SJSA1 (cell line): ENCODE measurements around the gene TSR3. TPM values are rescaled to one million over a fixed set of nuclear protein-coding genes. Genes with fewer than 3 reads are reported as not detected.

Experiments
- DNase-seq, 2 experiments: peaks; one replicate each; pipeline ENCODE4 v3.0.0-alpha.2; 2015 to 2020; ENCODE audit warnings: low spot score in 2 of 2, low read depth in 1 of 2
- H3K27ac ChIP-seq: fragments of 250-450 bp; sonication (Bioruptor Pico); 2 replicates; pipeline ENCODE4 v1.5.1; 2020; ENCODE audit warnings: mild to moderate bottlenecking, moderate library complexity
- H3K27me3 ChIP-seq: fragments of 250-450 bp; sonication (Bioruptor Pico); replicated peaks from 2 replicates; pipeline ENCODE4 v1.5.1; 2020; ENCODE audit warnings: mild to moderate bottlenecking, moderate library complexity
- H3K36me3 ChIP-seq: fragments of 250-450 bp; sonication (Bioruptor Pico); 2 replicates; pipeline ENCODE4 v1.5.1; 2020; ENCODE audit warnings: mild to moderate bottlenecking
- H3K4me1 ChIP-seq: fragments of 250-450 bp; sonication (Bioruptor Pico); replicated peaks from 2 replicates; pipeline ENCODE4 v1.6.1; 2021; ENCODE audit warnings: mild to moderate bottlenecking
- H3K4me3 ChIP-seq: fragments of 250-450 bp; sonication (Bioruptor Pico); 2 replicates; pipeline ENCODE4 v1.5.1; 2020; ENCODE audit warnings: mild to moderate bottlenecking
- H3K9me3 ChIP-seq: fragments of 250-450 bp; sonication (Bioruptor Pico); replicated peaks from 2 replicates; pipeline ENCODE4 v1.5.1; 2020; ENCODE audit warnings: mild to moderate bottlenecking
- total RNA-seq: library from RNA; depleted of rRNA; stranded (reverse); fragments of >200 nt; shearing (Covaris generic); gene quantifications from 2 replicates; pipeline ENCODE4 v1.2.3, GENCODE V29; 2014

Gene TSR3
- total RNA-seq, 1 experiment from 2014 or later = 110 TPM

DNA sequence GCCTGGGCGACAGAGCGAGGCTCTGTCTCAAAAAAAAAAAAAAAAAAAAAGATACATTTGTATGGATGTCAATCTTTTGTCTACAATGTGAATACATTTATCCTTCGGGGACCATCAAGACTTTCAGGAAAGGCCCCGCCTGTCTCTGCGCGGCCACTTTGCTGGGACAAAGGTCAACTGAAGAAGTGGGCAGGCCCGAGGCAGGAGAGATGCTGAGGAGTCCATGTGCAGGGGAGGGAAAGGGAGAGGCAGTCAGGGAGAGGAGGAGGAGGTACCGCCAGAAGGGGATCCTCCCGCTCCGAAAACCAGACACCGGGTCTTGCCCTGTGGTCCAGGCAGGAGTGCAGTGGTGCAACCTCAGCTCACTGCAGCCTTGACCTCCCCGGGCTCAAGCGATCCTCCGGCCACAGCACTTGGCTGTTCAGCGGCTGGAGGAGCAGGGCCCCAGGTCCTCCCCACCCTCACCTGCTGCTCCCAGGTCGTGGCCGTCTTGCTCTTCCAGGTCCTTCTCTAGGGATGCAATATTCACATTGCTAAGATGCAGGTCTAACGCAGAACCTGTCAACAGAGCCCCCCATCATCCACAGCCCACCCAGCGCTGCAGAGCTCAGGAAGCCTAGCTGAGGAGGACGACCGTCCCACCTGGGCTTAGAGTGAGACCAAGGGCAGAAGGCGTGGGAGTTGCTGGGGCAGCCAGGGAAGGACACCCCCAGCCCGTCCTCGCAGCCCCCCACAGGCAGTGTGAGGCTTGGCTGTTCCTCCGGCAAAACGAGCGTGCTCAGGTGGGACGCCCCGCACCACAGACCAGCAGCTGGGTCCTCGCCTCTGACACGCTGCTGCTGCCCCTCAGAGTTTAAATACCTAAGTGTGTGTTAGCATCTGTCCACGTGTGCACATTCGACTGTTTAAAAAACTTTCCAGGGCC, 19.6 kb upstream of the TSR3 start:
- Histone ChIP-seq H3K36me3 (peaks cover 22% of the 10 kb centered on the region), H3K9me3 (no peaks in the 10 kb centered on the region), H3K4me1 (no peaks in the 10 kb centered on the region), H3K27me3 (no peaks in the 10 kb centered on the region), H3K4me3 (no peak overlapping the region), H3K27ac (no peak overlapping the region)
- no peak for DNase-seq

DNA sequence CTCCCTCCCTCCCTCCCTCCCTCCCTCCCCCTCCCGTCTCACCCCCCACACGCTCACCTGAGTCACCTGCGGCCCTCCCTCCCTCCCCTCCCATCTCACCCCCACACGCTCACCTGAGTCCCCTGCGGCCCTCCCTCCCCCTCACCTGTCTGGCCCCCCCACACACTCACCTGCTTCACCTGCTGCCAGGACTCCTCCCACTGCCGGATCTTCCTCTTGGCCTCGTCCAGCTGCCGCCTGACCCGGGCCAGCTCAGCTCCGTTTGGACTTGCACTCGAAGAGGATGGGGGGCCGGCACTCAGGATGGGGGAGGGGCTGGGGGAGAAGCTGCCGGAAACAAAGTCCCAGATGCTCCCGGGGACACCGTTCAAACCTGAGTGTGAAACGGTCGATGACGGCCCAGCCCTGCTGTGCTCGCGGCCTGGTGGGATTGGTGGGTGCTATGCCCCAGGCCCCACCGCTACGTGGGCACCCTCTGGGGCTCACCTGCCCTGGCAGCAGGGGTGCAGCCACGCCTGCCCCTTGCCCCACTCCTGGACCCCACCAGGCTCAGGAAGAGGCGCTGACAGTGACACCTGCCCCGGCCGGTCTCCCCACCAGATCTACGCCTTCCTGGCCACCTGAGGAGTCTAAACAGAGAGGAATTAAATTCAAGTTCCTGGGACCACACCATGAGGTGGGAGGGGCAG, 16.0 kb upstream of the TSR3 start:
- H3K36me3 ChIP-seq = peaks cover 48% of the 10 kb centered on the region
- no peaks in the 10 kb centered on the region for H3K27me3 ChIP-seq
- H3K9me3 ChIP-seq = no peaks in the 10 kb centered on the region
- no peak overlapping the region for H3K4me3 ChIP-seq
- no peaks in the 10 kb centered on the region for H3K4me1 ChIP-seq
- no peak for DNase-seq
- no peak overlapping the region for H3K27ac ChIP-seq

DNA sequence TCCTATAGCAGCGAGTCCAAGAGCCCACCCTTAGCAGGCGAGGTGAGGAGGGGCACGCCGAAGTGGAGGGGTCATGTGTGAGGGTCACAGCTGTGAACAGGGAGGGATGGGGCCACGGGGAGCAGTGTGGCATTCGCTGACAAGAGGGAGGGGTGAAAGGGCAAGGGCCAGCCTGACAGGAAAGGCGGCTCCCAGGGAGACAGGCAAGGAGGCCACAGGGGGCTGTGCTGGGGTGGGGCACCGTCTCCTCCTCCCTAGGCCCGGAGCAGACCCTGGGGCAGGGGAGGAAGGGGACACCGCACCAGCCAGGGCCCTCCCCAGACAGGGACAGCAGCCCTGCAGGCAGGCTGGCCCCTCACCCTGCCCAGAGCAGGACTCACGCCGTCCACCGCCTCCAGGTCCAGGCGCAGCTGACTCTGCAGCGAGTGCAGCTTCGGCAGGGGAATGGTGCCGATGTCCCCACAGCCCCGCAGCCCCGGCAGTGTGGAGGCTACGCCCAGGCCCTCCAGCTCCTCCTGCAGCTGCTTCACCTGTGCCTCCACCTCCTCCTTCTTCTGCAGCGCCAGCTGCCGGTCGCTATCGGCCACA, 15.1 kb upstream of the TSR3 start:
- Histone ChIP-seq H3K4me1 (no peaks in the 10 kb centered on the region), H3K27ac (no peak overlapping the region), H3K27me3 (no peaks in the 10 kb centered on the region), H3K36me3 (peaks cover 56% of the 10 kb centered on the region), H3K9me3 (no peaks in the 10 kb centered on the region), H3K4me3 (no peak overlapping the region)
- no peak for DNase-seq

DNA sequence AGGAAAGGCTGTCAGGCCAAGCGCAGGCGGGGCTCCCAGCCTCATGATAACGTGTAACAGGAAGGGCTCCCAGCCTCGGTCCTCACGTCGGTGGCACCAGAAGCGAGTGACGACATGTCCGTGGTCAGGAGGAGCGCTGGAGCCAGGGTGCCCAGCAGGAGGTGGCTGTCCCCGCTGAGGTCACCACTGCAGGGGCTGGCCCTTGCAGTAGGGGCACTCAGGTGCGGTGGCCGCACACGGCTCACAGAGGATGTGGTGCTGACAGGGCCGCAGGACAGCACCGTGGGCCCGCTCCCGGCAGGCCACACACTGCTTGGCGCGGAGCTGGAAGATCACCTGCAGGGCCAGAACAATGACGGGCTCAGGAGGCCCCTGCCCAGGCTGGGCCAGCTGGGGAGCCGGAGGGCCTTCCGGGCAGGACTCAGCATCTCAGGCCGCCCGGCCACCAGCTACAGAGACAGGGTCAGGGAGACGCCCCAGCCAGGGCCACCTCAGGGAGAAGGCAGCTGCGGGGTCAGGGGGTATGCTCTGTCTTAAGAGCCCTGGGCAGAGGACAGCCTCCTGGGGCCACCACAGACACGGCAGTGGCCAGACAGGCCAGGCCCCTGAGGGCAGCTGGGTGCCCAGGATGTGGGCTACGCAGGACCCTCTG, 14.5 kb upstream of the TSR3 start:
- Histone ChIP-seq H3K4me1 (no peaks in the 10 kb centered on the region), H3K27me3 (no peaks in the 10 kb centered on the region), H3K9me3 (no peaks in the 10 kb centered on the region), H3K27ac (no peak overlapping the region), H3K4me3 (no peak overlapping the region), H3K36me3 (peaks cover 60% of the 10 kb centered on the region)
- DNase-seq = no peak

DNA sequence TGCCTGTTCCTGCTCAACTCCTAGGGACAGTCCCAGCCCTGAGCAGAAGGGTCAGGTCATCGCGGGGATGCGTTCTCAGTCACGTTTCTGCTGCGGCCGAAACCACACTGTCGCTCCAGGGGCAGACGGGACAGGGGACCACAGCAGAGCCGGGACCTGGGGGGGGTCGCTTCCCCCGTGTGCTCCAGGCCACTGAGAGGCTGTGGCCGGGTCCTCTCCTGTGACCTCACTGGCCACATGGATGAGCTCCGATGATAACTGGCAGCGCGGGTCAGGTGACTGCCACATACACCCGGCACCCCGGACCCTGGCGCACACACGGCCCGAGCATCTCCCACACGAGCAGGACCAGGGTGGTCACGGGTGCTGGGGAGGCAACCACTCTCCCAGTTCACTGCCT, 12.8 kb upstream of the TSR3 start:
- no peak for DNase-seq
- no peak overlapping the region for H3K27ac ChIP-seq
- peaks cover 59% of the 10 kb centered on the region for H3K36me3 ChIP-seq
- no peaks in the 10 kb centered on the region for H3K4me1 ChIP-seq
- H3K4me3 ChIP-seq = no peak overlapping the region
- no peaks in the 10 kb centered on the region for H3K27me3 ChIP-seq
- no peaks in the 10 kb centered on the region for H3K9me3 ChIP-seq

DNA sequence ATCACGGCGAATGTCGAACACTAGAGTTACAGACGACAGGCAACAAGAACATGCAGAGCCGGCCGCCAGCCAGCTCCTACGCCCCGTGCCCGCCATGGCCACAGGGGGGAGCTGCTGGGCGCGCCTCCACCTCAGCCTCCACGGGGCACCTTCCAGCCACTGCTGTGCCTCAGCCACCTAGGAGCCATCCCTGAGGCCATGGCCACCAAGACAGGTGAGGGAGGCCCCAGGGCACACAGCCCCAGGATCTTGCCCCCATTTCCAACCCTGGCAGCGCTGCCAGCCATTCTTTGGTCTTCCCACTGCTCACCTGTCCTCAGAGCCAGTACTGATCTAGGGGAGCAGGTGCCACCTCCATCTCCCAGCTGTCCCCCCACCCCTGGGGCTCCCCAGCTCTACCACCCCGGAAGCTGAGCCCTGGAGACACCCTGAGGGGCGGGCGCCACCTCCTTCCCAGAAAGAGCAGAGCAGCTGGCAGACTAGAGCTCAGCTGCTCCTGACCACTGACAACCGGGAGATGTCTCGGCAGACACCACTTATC, 11.9 kb upstream of the TSR3 start:
- Histone ChIP-seq H3K4me1 (no peaks in the 10 kb centered on the region), H3K9me3 (no peaks in the 10 kb centered on the region), H3K27me3 (no peaks in the 10 kb centered on the region), H3K27ac (no peak overlapping the region), H3K36me3 (peaks cover 58% of the 10 kb centered on the region), H3K4me3 (no peak overlapping the region)
- no peak for DNase-seq

DNA sequence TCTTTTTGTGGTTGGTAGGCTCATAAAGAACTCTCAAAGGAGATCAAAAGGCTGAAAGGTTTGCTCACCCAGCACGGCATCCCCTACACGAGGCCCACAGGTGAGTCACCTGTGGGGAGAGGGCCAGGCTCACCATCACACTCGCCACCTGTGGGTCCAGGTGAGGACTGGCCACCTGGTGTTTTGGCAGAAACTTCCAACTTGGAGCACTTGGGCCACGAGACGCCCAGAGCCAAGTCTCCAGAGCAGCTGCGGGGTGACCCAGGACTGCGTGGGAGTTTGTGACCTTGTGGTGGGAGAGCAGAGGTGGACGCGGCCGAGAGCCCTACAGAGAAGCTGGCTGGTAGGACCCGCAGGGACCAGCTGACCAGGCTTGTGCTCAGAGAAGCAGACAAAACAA, 11.1 kb upstream of the TSR3 start:
- Histone ChIP-seq H3K9me3 (no peaks in the 10 kb centered on the region), H3K36me3 (peaks cover 55% of the 10 kb centered on the region), H3K4me1 (peaks cover 2% of the 10 kb centered on the region; the same call in 1 of the 2 replicates), H3K27ac (no peak overlapping the region), H3K4me3 (no peak overlapping the region), H3K27me3 (no peaks in the 10 kb centered on the region)
- DNase-seq = no peak

DNA sequence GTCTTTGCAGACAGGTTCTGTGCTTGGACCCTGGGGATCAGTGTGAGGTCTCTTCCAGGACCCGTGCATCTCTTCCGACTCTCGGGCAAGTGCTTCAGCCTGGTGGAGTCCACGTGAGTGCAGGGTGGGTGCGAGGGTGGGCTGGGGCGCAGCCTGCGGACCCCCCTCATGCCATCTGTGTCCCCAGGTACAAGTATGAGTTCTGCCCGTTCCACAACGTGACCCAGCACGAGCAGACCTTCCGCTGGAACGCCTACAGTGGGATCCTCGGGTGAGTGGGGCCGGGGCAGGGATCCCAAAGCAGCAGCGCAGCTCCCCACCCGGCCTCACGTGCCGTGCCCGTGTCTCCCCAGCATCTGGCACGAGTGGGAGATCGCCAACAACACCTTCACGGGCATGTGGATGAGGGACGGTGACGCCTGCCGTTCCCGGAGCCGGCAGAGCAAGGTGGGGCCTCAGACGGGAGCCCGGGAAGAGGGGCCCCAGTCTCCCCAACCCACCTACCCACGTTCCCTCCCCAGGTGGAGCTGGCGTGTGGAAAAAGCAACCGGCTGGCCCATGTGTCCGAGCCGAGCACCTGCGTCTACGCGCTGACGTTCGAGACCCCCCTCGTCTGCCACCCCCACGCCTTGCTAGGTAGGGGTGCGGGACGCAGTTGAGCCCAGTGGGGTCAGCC, 10.1 kb upstream of the TSR3 start:
- H3K27ac ChIP-seq = no peak overlapping the region
- H3K9me3 ChIP-seq = no peaks in the 10 kb centered on the region
- no peaks in the 10 kb centered on the region for H3K27me3 ChIP-seq
- peaks cover 52% of the 10 kb centered on the region for H3K36me3 ChIP-seq
- no peak for DNase-seq
- peaks cover 2% of the 10 kb centered on the region; the same call in 1 of the 2 replicates for H3K4me1 ChIP-seq
- H3K4me3 ChIP-seq = no peak overlapping the region

DNA sequence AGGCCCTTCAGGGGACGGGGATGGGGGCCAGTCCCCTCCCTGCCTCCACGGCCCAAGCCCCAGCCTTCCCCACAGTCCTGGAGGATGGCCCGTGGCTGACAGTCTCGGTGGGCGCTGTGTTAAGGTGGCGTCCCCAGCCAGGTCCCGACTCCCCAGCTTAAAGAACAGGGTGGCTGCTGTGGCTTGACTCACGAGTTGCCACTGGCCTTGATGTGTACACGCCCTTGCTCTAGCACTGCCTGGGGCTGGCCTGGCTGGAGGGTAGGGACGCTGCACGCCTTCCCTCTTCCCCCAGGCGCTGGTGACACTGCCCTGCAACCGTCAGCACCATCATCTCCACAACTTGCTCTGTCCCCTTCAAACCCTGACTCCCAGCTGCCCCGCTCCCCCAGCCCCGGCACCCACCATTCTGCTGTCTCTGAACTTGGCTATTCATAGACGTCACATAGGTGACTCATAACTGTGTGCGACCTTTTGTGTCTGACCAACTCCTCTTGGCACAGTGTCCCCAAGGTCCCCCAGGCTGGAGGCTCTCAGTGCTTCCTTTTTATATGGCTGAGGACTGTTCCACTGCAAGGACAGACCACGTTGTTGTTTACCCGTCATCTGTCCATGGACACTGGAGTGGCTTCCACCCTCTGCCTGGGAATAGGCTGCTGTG, 6.4 kb upstream of the TSR3 start:
- DNase-seq = no peak
- H3K9me3 ChIP-seq = no peaks in the 10 kb centered on the region
- no peak overlapping the region for H3K27ac ChIP-seq
- no peaks in the 10 kb centered on the region for H3K27me3 ChIP-seq
- H3K36me3 ChIP-seq = peaks cover 26% of the 10 kb centered on the region
- peaks cover 4% of the 10 kb centered on the region for H3K4me1 ChIP-seq
- no peak overlapping the region for H3K4me3 ChIP-seq

DNA sequence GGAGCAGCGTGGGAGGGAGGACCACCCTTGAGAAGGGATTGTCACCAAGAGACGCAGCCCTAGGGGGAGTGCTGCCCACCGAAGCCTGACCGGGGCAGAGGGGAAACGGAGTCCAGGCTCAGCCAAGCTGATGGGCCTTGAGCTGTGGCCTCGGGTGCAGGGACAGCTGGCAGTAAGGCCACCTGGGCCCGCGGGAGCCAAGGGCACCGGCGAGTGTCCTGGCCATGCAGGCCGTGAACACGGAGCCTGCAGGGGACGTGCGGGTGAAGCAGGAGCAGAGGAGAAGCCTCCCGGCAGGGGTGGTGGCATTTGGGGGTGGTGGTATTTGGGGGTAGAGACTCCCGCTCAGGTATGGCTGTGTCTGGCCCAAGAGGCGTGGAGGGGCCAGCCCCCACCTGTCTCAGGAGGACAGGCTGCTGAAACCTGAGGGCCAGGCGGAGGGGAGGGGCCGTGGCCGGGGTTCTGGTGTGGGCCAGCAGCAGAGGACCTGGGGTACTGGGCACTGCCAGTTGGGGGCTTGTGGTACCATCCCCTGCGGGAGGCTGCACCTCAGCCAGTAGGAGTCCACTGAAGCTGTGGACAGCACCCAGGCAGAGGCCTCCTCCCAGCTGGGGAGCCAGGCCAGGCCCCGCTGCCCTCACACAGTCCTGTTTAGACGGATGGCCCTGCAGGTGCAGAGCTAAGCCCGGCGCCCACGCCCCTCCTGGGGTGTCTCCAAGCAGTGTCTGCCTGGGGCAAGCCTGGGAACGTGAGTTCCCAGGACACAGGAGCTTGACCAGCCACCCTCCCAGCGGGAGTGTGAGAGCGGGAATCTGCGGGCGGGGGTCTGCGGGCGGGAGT, 4.6 kb upstream of the TSR3 start:
- Histone ChIP-seq H3K4me1 (peaks cover 19% of the 10 kb centered on the region), H3K4me3 (no peak overlapping the region), H3K36me3 (peaks cover 19% of the 10 kb centered on the region), H3K27ac (no peak overlapping the region), H3K9me3 (peaks cover 9% of the 10 kb centered on the region; the same call in 1 of the 2 replicates), H3K27me3 (no peaks in the 10 kb centered on the region)
- DNase-seq = no peak

DNA sequence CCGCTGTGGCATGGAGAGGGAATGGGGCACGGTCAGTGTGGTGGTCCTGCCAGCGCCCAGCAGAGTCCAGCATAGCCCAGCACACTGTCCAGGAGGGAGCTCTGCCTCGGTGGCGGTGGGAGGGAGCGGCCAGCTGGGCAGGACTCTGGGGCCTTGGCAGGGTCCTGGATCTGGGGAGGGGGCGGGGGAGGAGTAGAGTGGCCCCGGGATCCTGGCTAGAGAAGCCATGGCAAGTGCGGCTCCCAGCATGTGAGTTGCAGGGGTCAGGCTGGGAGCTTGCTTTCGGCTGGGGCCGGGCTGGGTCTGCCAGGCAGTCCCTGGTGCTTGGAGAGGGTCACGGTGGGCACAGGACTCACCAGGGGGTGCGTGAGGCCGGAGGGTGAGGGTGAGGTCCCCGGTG, 3.9 kb upstream of the TSR3 start:
- peaks cover 9% of the 10 kb centered on the region; the same call in 1 of the 2 replicates for H3K9me3 ChIP-seq
- H3K36me3 ChIP-seq = peaks cover 17% of the 10 kb centered on the region
- no peaks in the 10 kb centered on the region for H3K27me3 ChIP-seq
- H3K27ac ChIP-seq = no peak overlapping the region
- H3K4me3 ChIP-seq = no peak overlapping the region
- no peak for DNase-seq
- H3K4me1 ChIP-seq = peaks cover 26% of the 10 kb centered on the region
